Muscle of leg (tissue), 11 donors: ENCODE results near the gene ZNF521. TPM values are rescaled to one million over a fixed set of nuclear protein-coding genes. Genes with fewer than 3 reads are reported as not detected.

Experiments used
- DNase-seq: peaks from one replicate; pipeline ENCODE4 v3.0.0; 2013
- H3K27ac ChIP-seq: one replicate; pipeline ENCODE4 v1.5.1; 2013; ENCODE audit warnings: mild to moderate bottlenecking, low read length, control low read depth
- H3K27me3 ChIP-seq: one replicate; pipeline ENCODE4 v1.6.1; 2013; ENCODE audit warnings: low read length; ENCODE audit not compliant: control insufficient read depth, insufficient read depth
- H3K36me3 ChIP-seq: one replicate; pipeline ENCODE4 v1.6.1; 2013; ENCODE audit warnings: low read length; ENCODE audit not compliant: control insufficient read depth, insufficient read depth
- H3K4me1 ChIP-seq: one replicate; pipeline ENCODE4 v1.6.1; 2013; ENCODE audit warnings: low read length; ENCODE audit not compliant: control insufficient read depth, insufficient read depth
- H3K4me3 ChIP-seq: one replicate; pipeline ENCODE4 v1.5.1; 2013; ENCODE audit warnings: low read length, control low read depth
- H3K9me3 ChIP-seq: replicated peaks from 2 replicates; pipeline ENCODE4 v1.6.1; 2013; ENCODE audit warnings: low read depth, low read length; ENCODE audit not compliant: control insufficient read depth
- WGBS: methylation state at CpG from one replicate; pipeline ENCODE4 v1.1.5; 2013; ENCODE audit warnings: missing lambda C conversion rate; ENCODE audit not compliant: insufficient coverage; 5-methylcytosine and 5-hydroxymethylcytosine counted together
- polyA plus RNA-seq, 8 donors: library from polyadenylated mRNA; unstranded; fragments of 120-200 nt; gene quantifications; one replicate each; pipeline versions ENCODE4 v1.2.1 to v1.2.3, GENCODE V29; 2013; ENCODE audit warnings: inconsistent platforms in 1 of 8, low replicate concordance in 1 of 8; ENCODE audit not compliant: insufficient read length in 8 of 8, insufficient read depth in 1 of 8
- total RNA-seq: library from RNA; stranded (reverse); fragments of 120-200 nt; gene quantifications from one replicate; pipeline ENCODE4 v1.2.4, GENCODE V29; 2013

ZNF521 gene
- total and polyA plus RNA-seq, 9 donors: 29.6 to 67.1 (median 46.1) TPM

DNA sequence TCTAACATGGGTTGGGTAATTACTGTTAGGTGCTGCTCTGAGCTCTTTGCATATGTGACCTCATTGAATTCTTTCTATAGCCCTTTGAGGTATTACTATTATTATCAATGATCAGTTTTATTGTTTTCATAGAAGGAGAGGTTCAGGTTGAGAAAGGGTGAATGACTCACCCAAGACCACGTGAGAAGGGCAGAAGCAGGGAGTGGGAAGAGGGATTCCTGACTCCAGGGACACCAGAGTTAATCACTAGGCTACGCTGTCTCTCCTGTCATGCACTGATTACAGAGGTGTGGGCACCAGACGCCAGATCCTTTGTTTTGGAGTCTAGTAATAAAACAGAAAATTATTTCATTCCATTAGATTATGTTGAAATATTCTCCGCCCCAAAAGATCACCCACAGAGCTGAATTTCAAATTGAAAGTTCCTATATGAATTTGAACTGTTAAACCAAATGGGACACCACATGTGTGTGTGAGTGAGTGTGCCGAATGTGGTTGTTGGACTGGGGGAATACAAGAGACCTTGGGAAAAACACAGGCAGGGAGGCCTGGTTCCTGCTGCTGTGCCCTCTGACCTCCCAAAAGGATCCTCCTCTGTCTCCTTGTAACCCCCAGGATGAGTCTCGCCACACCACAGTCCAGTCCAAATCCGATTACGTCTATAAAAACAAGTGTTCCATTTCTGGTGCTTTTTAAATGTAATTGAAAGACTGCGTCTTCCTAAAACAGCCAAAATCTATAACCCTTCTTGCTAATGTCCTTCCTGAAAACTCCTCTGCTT, 215.4 kb downstream of the ZNF521 start:
- H3K4me1 ChIP-seq: peaks cover 33% of the 10 kb centered on the region
- H3K36me3 ChIP-seq: peaks cover 2% of the 10 kb centered on the region
- WGBS: 60% methylated on average over 1 of the region's 9 CpGs
- no peak overlapping the region for H3K4me3 ChIP-seq
- no peaks in the 10 kb centered on the region for H3K9me3 ChIP-seq
- peak overlapping the region; percentile 85 for H3K27ac ChIP-seq
- DNase-seq: peak; percentile 64
- H3K27me3 ChIP-seq: no peaks in the 10 kb centered on the region

DNA sequence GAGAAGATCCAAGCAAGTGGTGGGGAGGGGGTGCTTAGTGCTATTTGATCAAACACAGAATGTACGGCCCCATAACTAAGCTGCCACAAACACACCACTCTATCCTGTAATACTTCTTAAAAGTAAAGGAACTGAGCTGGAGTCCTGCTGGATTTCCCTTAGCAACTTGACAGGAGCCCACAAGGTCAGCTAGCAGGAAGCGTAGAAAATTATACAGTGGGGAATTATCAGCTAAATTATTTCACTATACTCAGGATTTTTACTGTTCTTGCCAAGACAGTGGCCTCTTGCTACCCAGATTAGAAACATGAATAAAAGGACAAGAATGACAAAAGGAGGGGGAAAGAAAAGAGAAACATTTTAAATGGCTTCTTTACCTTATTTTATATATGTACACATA, 217.1 kb downstream of the ZNF521 start:
- no CpG with 5 or more reads among the region's 2 CpGs for WGBS
- peak; percentile 53 for DNase-seq
- Histone ChIP-seq H3K27ac (peak overlapping the region; percentile 44), H3K4me1 (peaks cover 28% of the 10 kb centered on the region), H3K27me3 (no peaks in the 10 kb centered on the region), H3K9me3 (no peaks in the 10 kb centered on the region), H3K4me3 (no peak overlapping the region), H3K36me3 (peaks cover 5% of the 10 kb centered on the region)

DNA sequence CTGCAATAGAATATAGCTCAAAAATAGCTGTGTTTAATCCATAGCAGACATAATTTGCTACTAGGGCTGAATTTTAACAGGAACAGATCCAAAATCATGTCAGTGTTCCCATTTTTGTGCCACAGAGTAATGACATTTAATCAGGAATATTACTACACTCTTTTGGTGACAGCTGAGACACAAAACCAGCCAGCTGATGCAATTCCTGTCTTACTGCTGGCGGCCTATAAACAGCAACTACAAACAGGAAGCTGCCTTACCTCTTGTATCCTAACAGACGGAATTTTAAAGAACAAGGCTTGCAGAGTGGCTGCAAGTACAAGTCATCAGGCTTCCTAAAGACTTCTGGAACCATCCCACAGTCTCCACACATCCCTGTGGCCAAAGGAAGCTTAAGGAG, 218.1 kb downstream of the ZNF521 start:
- H3K4me1 ChIP-seq: peaks cover 28% of the 10 kb centered on the region
- H3K27me3 ChIP-seq: no peaks in the 10 kb centered on the region
- 88% methylated on average over 1 of the region's 2 CpGs for WGBS
- peak overlapping the region; percentile 73 for H3K27ac ChIP-seq
- no peaks in the 10 kb centered on the region for H3K9me3 ChIP-seq
- peak; percentile 47 for DNase-seq
- H3K4me3 ChIP-seq: no peak overlapping the region
- H3K36me3 ChIP-seq: peaks cover 5% of the 10 kb centered on the region

DNA sequence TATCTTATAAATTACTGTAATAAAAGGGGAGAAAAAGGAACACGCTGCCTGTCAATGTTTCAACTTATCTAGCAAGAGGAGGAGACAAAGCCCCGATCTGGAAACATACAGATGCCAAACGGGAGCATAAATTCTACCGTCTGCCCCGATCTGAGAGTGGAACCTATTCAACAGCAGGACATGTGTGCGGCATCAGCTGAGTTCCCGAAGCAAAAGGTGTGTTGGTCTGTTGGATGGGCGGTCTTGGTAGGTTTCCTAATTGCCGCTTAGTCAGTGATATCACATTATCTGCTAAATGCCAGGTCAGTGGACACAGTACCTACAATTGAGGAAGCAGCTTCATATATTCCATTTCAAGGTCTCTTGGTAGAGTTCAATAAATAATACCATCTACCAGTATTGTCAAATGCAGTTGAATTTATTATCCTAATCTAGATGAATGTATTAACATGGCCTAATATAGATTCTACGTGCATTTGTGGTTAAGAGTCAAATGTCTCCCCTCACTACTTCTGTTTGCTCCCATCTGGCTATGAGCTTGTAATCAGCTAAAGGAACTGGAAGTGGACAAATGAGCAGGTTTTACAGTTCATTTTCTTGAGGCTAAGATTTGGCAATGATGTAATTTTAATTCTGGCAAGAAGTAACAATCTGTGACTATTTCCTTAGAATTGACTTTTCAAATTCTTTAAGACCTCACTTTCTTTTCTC, 219.0 kb downstream of the ZNF521 start:
- H3K27ac ChIP-seq: no peak overlapping the region
- no peaks in the 10 kb centered on the region for H3K9me3 ChIP-seq
- H3K4me3 ChIP-seq: no peak overlapping the region
- no peaks in the 10 kb centered on the region for H3K27me3 ChIP-seq
- peaks cover 28% of the 10 kb centered on the region for H3K4me1 ChIP-seq
- WGBS: 98% methylated on average over 7 of the region's 10 CpGs
- DNase-seq: no peak
- H3K36me3 ChIP-seq: peaks cover 5% of the 10 kb centered on the region

DNA sequence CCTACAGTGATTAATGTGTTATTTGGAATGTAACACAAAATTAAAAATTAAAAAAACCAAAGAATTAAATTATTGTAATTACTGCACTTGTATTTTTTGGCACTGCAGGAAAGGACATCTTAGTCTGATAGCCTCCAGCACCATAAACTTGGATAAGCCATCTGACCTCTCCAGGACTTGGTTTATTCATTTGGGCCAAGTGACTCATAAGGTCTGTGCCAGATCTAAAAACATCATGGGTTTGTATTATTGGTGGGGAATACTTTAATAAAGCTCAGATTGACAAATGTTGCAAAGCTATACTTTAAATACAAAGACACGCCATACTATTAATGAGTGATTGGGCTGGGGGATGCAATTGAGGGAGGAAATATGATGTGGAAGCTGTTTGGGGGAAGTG, 225.2 kb downstream of the ZNF521 start:
- peaks cover 3% of the 10 kb centered on the region for H3K36me3 ChIP-seq
- H3K4me3 ChIP-seq: no peak overlapping the region
- H3K9me3 ChIP-seq: no peaks in the 10 kb centered on the region
- H3K27ac ChIP-seq: no peak overlapping the region
- H3K4me1 ChIP-seq: no peaks in the 10 kb centered on the region
- DNase-seq: no peak
- WGBS: no CpG with 5 or more reads among the region's 1 CpG
- H3K27me3 ChIP-seq: no peaks in the 10 kb centered on the region

DNA sequence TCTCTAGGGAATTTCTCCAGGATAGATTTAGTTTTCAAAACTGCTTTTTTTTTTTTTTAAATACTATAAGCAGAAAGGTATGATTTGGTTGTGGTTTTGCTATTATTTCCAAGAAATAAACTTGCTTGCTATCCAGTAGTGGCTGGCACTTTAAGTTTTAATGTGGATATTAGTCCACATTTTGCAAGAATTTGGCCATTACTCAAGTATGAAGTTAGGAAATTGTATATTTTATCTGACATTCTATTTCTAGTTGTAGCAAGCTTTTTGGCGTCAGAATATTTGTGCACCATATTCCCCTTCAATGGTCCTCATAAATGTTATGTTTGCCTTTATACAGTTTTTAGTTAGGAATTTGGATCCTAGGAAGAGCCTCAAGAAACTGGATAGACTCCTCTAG, 226.3 kb downstream of the ZNF521 start:
- Histone ChIP-seq H3K9me3 (no peaks in the 10 kb centered on the region), H3K27me3 (no peaks in the 10 kb centered on the region), H3K27ac (no peak overlapping the region), H3K36me3 (no peaks in the 10 kb centered on the region), H3K4me1 (no peaks in the 10 kb centered on the region), H3K4me3 (no peak overlapping the region)
- WGBS: no CpG with 5 or more reads among the region's 1 CpG
- DNase-seq: no peak

DNA sequence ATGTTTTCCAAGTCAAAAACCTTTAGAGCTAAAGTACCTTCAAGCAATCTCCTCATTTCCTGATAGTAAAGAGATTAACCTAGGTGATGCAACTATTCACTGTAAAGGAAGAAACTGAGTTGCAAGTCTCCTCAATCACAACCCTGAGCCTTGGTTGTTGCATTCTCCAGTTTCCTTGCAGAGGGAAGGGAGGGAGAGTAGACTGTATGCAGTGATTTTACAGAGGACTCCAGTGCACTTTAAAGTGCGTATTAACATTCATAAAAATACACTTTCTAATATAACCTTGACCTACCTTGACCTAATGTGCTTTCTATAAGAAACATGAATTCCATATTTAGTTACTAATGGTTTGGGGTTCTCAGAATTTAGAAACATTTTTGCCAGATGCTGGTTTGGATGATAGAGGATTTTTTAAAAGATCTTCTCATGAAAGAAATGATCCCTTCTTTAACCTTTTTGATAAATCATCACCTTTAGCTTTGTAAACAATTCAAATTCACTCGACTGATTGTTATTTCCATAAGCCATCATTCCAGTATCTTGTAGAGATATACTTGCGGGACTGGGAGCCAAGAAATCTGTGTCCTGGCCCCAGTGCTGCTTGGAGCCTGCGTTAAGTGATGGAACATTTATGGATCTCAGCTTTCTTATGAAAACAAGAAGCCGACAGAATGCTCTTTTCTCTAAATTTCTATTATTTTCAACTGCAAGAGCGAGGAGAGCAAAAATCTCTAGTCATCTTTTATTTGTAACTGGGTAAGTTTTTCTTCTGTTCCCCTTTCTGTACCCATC, 228.3 kb downstream of the ZNF521 start:
- no peaks in the 10 kb centered on the region for H3K4me1 ChIP-seq
- H3K4me3 ChIP-seq: no peak overlapping the region
- WGBS: no CpG with 5 or more reads among the region's 6 CpGs
- no peak overlapping the region for H3K27ac ChIP-seq
- H3K36me3 ChIP-seq: no peaks in the 10 kb centered on the region
- H3K9me3 ChIP-seq: peaks cover 3% of the 10 kb centered on the region
- DNase-seq: peak; percentile 49
- H3K27me3 ChIP-seq: no peaks in the 10 kb centered on the region

DNA sequence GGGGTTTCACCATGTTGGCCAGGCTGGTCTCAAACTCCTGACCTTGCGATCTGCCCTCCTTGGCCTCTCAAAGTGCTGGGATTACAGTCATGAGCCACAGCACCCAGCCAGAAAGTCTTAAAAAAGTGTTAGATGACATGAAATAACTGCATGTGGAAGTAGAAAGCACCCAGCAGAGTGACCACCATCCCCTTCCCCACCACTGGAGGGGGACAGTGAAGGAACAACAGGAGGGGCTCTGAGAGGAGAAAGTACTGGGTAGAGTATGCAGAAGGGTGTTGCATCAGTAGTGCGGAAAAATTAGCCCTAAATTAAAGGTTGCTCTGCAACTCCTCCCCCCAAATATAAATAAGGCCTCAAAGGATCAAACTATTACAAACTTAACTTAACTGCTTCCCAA, 230.5 kb downstream of the ZNF521 start:
- Histone ChIP-seq H3K4me3 (no peak overlapping the region), H3K9me3 (peaks cover 12% of the 10 kb centered on the region), H3K4me1 (no peaks in the 10 kb centered on the region), H3K36me3 (no peaks in the 10 kb centered on the region), H3K27ac (no peak overlapping the region), H3K27me3 (no peaks in the 10 kb centered on the region)
- no CpG with 5 or more reads among the region's 2 CpGs for WGBS
- DNase-seq: no peak

DNA sequence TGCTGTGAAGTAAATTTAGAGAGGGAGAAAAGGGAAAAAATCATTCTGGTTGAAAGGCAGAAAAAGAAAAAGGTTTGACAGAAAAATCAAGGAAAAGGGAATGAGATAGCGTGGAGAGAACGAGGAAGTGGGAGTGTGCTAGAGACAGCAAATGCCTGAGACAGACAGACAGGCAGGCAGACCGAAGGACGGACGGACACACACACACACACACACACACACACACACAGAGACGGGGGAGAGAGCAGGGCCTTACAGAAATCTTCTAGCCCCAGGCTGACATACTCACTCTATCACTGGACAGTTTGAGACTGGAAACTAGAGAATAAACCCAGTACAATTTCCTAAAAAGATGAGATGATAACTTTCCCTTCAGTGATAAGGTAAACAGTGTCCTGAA, 238.4 kb downstream of the ZNF521 start:
- no peak overlapping the region for H3K27ac ChIP-seq
- H3K4me1 ChIP-seq: peaks cover 18% of the 10 kb centered on the region
- peaks cover 4% of the 10 kb centered on the region for H3K36me3 ChIP-seq
- no peaks in the 10 kb centered on the region for H3K27me3 ChIP-seq
- no peak overlapping the region for H3K4me3 ChIP-seq
- peaks cover 8% of the 10 kb centered on the region for H3K9me3 ChIP-seq
- no CpG with 5 or more reads among the region's 6 CpGs for WGBS
- DNase-seq: no peak

DNA sequence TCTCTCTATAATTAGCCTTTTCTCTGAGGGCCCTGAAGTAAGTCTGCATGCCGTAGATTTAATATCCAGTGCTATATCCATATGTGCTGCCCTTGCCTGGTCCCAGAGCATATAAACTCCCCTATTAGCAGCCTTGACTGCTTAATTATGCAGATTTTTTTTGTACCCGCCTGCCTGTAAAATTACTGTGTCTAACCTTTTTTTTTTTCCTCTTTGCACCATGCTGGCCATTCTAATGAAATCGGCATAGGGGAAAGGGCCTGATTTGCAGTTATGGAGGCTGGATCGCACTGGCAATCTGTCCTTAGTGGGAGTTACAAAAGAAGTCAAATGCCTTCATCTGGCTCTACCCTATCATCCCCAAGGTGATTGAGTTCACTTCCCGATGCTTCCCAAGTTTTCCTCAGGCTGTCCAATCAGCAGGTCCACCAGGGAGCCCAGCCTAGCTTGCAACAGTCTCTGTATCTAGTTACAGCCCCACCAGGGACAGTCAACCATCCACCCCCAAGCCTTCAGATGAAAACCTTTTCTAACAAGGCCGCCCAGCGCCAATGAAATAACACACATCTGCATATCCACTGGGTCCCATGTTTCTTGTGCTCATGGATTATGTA, 239.0 kb downstream of the ZNF521 start:
- Histone ChIP-seq H3K4me1 (peaks cover 18% of the 10 kb centered on the region), H3K9me3 (peaks cover 7% of the 10 kb centered on the region), H3K4me3 (no peak overlapping the region), H3K36me3 (peaks cover 4% of the 10 kb centered on the region), H3K27ac (no peak overlapping the region), H3K27me3 (no peaks in the 10 kb centered on the region)
- no peak for DNase-seq
- 61% methylated on average over 2 of the region's 7 CpGs for WGBS
